Pancreas (tissue), 10 donors: ENCODE data around the gene ABCC1. TPM values are rescaled to one million over a fixed set of nuclear protein-coding genes. Genes with fewer than 3 reads are reported as not detected.

Source experiments
- ATAC-seq, 4 donors: fragments of 200-7000 bp; cut with Tn5 transposase; one replicate each; pipeline versions ENCODE4 v1.8.0 to v1.9.1; 2020; ENCODE audit warnings: mild to moderate bottlenecking in 4 of 4, moderate library complexity in 4 of 4
- DNase-seq, 6 donors: peaks; one replicate each; pipeline ENCODE4 v3.0.0-alpha.2; 2020
- FAIRE-seq: peaks from 2 replicates; lab custom pipeline; 2012; peaks lifted over from hg19 to GRCh38; lab: Jason Lieb, UNC
- H3K27ac ChIP-seq, 4 donors: fragments of 200-600 bp; sonication (generic); 1 replicate in 3 of 4; 2 replicates in 1 of 4; pipeline versions ENCODE4 v1.5.0 to v1.8.0; 2020
- H3K27me3 ChIP-seq, 4 donors: fragments of 200-600 bp; one replicate each; pipeline ENCODE4 v1.8.0; 2021
- H3K36me3 ChIP-seq, 3 donors: fragments of 200-600 bp; sonication (generic) in 1 of 3; one replicate each; pipeline versions ENCODE4 v1.5.0 to v1.8.0; 2020 to 2021
- H3K4me1 ChIP-seq, 3 donors: fragments of 200-600 bp; one replicate each; pipeline ENCODE4 v1.8.0; 2021
- H3K4me3 ChIP-seq, 4 donors: fragments of 200-600 bp; sonication (generic) in 2 of 4; one replicate each; pipeline versions ENCODE4 v1.5.0 to v1.8.0; 2020 to 2021
- H3K9me3 ChIP-seq, 4 donors: fragments of 200-600 bp; one replicate each; pipeline ENCODE4 v1.8.0; 2021
- WGBS, 2 donors: extraction: QIAGEN DNeasy Blood & Tissue Kit; methylation state at CpG; one replicate each; pipeline ENCODE4 v1.1.7; 2013; 5-methylcytosine and 5-hydroxymethylcytosine counted together
- intact Hi-C, 3 donors: fragments of 100-400 bp; cut with DNase I; formaldehyde crosslinking; loops; one replicate each; pipeline versions ENCODE4 v1.11.1 to v1.14.2; 2022
- polyA plus RNA-seq, 2 donors: library from polyadenylated mRNA; stranded (reverse); fragments of 200-250 nt; gene quantifications; one replicate each; pipeline ENCODE4 v1.2.3, GENCODE V29; 2013
- total RNA-seq, 6 donors: library from RNA; stranded (reverse); fragmentation: NEBNext Ultra II Directional in 4 of 6; extraction: Animal tissue kit (Norgen Biotek cat#: 25700) in 4 of 6; gene quantifications; one replicate each; pipeline versions ENCODE4 v1.2.1 to v1.2.4, GENCODE V29; 2021 to 2023
- TF ChIP-seq, protein P1 (sequence below), 4 donors: fragments of 200-600 bp; sonication (generic) in 3 of 4; IDR thresholded peaks; one replicate each; pipeline versions ENCODE4 v1.5.0 to v1.8.0; 2021; ENCODE audit warnings: antibody characterized with exemption in 4 of 4
- donor health status: healthy with polysubstance abuse.
- donor health status: DM: no; HTN: no; CAD: no; lungs with moderate emphysema.
- donor health status: DM: no; HTN: no; CAD: no.
- donor health status: control.
- donor health status: control.
- donor health status: Bipolar disorder and iron deficiency.
- donor health status: DM: yes; HTN: yes; CAD: no.
- donor health status: DM: no; HTN: no; CAD: no.
- donor health status: DM: no; HTN: no; CAD: no.
- donor health status: DM: yes; HTN: yes; CAD: no.

The ABCC1 gene
- total and polyA plus RNA-seq, 8 donors, result 8.5 to 16.8 (median 12.0) TPM

DNA sequence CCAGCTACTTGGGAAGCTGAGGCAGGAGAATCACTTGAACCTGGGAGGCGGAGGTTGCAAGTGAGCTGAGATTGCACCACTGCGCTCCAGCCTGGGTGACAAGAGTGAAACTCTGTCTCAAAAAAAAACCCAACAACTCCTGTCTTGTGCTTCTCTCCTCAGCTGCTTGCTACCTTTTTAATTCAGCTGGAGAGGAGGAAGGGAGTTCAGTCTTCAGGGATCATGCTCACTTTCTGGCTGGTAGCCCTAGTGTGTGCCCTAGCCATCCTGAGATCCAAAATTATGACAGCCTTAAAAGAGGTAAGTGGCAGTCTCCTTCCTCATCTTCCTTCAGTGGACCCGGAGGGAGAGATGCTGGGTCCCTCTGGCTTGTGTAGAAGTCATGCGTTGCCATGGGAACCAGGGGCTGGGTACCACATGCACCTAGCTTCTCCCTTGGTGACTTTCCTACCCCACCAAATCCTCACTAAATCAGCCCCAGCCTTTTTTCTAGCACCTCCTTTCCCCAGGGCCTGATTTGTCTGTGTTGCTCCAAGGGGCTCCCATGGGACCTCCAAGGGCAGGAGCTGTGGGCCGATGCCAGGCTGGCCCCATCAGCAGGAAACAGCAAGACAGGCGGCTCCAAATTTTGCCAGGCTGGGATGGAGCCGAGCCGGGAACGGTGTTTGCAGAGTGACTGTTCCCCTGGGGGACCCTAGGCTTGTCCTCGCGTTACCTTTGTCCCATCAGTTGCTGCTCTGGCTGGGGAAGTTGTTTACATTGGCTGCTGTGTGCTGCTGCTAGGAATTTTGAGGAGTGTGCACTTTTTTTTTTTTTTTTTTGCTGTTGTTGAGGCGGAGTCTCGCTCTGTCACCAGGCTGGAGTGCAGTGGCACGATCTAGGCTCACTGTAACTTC, 65.2 kb downstream of the ABCC1 start:
- Histone ChIP-seq H3K4me3 (no peak overlapping the region), H3K36me3 (peaks cover 0 to 4% (median 0%) of the 10 kb centered on the region in 3 donors), H3K9me3 (no peaks in the 10 kb centered on the region), H3K27ac (no peak overlapping the region), H3K27me3 (no peaks in the 10 kb centered on the region), H3K4me1 (no peaks in the 10 kb centered on the region)
- intact Hi-C loops, result no loop called here
- ATAC-seq (peak; percentile 78 to 87 (median 80)), DNase-seq (peak in 3 of 6 donors; percentile 43 to 60 (median 52)), FAIRE-seq (no peak)
- TF ChIP-seq, protein P1, sequence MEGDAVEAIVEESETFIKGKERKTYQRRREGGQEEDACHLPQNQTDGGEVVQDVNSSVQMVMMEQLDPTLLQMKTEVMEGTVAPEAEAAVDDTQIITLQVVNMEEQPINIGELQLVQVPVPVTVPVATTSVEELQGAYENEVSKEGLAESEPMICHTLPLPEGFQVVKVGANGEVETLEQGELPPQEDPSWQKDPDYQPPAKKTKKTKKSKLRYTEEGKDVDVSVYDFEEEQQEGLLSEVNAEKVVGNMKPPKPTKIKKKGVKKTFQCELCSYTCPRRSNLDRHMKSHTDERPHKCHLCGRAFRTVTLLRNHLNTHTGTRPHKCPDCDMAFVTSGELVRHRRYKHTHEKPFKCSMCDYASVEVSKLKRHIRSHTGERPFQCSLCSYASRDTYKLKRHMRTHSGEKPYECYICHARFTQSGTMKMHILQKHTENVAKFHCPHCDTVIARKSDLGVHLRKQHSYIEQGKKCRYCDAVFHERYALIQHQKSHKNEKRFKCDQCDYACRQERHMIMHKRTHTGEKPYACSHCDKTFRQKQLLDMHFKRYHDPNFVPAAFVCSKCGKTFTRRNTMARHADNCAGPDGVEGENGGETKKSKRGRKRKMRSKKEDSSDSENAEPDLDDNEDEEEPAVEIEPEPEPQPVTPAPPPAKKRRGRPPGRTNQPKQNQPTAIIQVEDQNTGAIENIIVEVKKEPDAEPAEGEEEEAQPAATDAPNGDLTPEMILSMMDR (IDR thresholded peaks at IDR 0.05), result no peak
- 39 to 43% methylated on average over 14 of the region's 14 CpGs for WGBS, 2 donors

- no peak for FAIRE-seq
Observed at GRCh38 chr16:16015849-16016248, 66.4 kb downstream of the ABCC1 start.

GRCh38 chr16:16016388-16016964, 67.1 kb downstream of the ABCC1 start:
- Histone ChIP-seq H3K27ac (no peak overlapping the region), H3K4me1 (peaks cover 0 to 1% (median 0%) of the 10 kb centered on the region in 3 donors), H3K9me3 (no peaks in the 10 kb centered on the region), H3K4me3 (no peak overlapping the region), H3K27me3 (no peaks in the 10 kb centered on the region), H3K36me3 (peaks cover 0 to 4% (median 0%) of the 10 kb centered on the region in 3 donors)
- ATAC-seq (no peak), FAIRE-seq (no peak), DNase-seq (no peak)
- intact Hi-C loops, result no loop called here
- WGBS, 2 donors, result 94 to 97% methylated on average over 11 of the region's 11 CpGs
- TF ChIP-seq, protein P1 (IDR thresholded peaks at IDR 0.05), result no peak

More at GRCh38 chr16:16015849-16016248, 66.4 kb downstream of the ABCC1 start:
- H3K4me1 ChIP-seq, result no peaks in the 10 kb centered on the region
- DNase-seq, result no peak
- WGBS, 2 donors, result 93 to 98% methylated on average over 8 of the region's 8 CpGs
- ATAC-seq, result no peak
- H3K4me3 ChIP-seq, result no peak overlapping the region
- TF ChIP-seq, protein P1 (IDR thresholded peaks at IDR 0.05), result no peak
- intact Hi-C loops, result no loop called here
- no peak overlapping the region for H3K27ac ChIP-seq
- peaks cover 0 to 4% (median 0%) of the 10 kb centered on the region in 3 donors for H3K36me3 ChIP-seq
- H3K27me3 ChIP-seq, result no peaks in the 10 kb centered on the region
- H3K9me3 ChIP-seq, result no peaks in the 10 kb centered on the region

DNA sequence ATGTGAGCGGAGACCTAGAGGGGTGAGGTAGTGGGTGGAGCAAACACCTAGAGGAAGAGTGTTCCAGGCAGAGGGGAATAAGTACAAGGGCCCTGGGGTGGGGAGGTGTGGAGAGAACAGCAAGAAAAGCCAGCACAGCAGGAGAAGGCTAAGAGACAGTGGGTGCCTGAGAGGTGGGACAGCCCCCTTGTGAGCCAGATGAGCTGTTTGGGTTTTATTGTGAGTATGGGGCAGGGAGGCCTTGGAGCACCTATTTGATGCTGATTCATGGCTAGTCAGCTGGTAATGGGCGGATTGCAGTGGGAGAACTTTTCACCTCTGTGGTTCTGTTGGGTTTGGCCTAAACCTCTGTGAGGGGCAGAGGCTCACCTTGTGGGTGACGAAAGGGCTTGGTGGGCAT, 68.4 kb downstream of the ABCC1 start:
- WGBS, 2 donors, result 92 to 93% methylated on average over 3 of the region's 3 CpGs
- TF ChIP-seq, protein P1 (IDR thresholded peaks at IDR 0.05), result no peak
- Histone ChIP-seq H3K4me1 (peaks cover 11 to 15% (median 11%) of the 10 kb centered on the region in 3 donors), H3K4me3 (no peak overlapping the region), H3K27ac (no peak overlapping the region), H3K27me3 (no peaks in the 10 kb centered on the region), H3K36me3 (peaks cover 0 to 4% (median 0%) of the 10 kb centered on the region in 3 donors), H3K9me3 (no peaks in the 10 kb centered on the region)
- ATAC-seq (no peak), DNase-seq (no peak), FAIRE-seq (no peak)
- intact Hi-C loops, result no loop called here
